Heart left ventricle (tissue), 16 donors: ENCODE results near the gene FCHSD2. TPM values are rescaled to one million over a fixed set of nuclear protein-coding genes. Genes with fewer than 3 reads are reported as not detected.

ENCODE experiments used
- ATAC-seq, 4 donors: fragments of 200-7000 bp; cut with Tn5 transposase; one replicate each; pipeline ENCODE4 v1.9.1; 2020 to 2022; ENCODE audit warnings: moderate library complexity in 4 of 4, mild to moderate bottlenecking in 3 of 4, moderate number of reproducible peaks in 1 of 4
- DNase-seq, 5 donors: peaks; one replicate each; pipeline ENCODE4 v3.0.0-alpha.2; 2020
- H3K27ac ChIP-seq, 12 donors: fragments of 200-600 bp; sonication (generic) in 4 of 12; one replicate each; pipeline versions ENCODE4 v1.5.0 to v1.8.0; 2016 to 2022; ENCODE audit warnings: mild to moderate bottlenecking in 2 of 12
- H3K27me3 ChIP-seq, 9 donors: fragments of 200-600 bp; sonication (generic) in 2 of 9; one replicate each; pipeline versions ENCODE4 v1.5.1 to v1.8.0; 2016 to 2022; ENCODE audit warnings: mild to moderate bottlenecking in 3 of 9
- H3K36me3 ChIP-seq, 9 donors: fragments of 200-600 bp; sonication (generic) in 2 of 9; one replicate each; pipeline versions ENCODE4 v1.5.0 to v1.8.0; 2018 to 2022; ENCODE audit warnings: mild to moderate bottlenecking in 2 of 9
- H3K4me1 ChIP-seq, 12 donors: fragments of 200-600 bp; sonication (generic) in 4 of 12; one replicate each; pipeline versions ENCODE4 v1.5.0 to v1.8.0; 2016 to 2022; ENCODE audit warnings: mild to moderate bottlenecking in 3 of 12
- H3K4me3 ChIP-seq, 12 donors: fragments of 200-600 bp; sonication (generic) in 4 of 12; one replicate each; pipeline versions ENCODE4 v1.5.0 to v1.8.0; 2017 to 2022; ENCODE audit warnings: mild to moderate bottlenecking in 9 of 12, moderate library complexity in 4 of 12
- H3K9me3 ChIP-seq, 12 donors: fragments of 200-600 bp; sonication (generic) in 4 of 12; one replicate each; pipeline versions ENCODE4 v1.5.0 to v1.8.0; 2016 to 2022; ENCODE audit warnings: mild to moderate bottlenecking in 1 of 12
- POLR2A ChIP-seq, 2 donors: fragments of 450-650 bp; IDR thresholded peaks; one replicate each; pipeline ENCODE4 v1.6.1; 2017; ENCODE audit warnings: antibody characterized with exemption in 2 of 2, mild to moderate bottlenecking in 2 of 2, moderate library complexity in 2 of 2
- WGBS, 4 donors: extraction: QIAGEN DNeasy Blood & Tissue Kit in 2 of 4; methylation state at CpG; one replicate each; pipeline versions ENCODE4 v1.1.5 to v1.1.7; 2013 to 2018; 5-methylcytosine and 5-hydroxymethylcytosine counted together
- intact Hi-C, 10 donors: fragments of 100-400 bp; cut with DNase I; formaldehyde crosslinking; loops; one replicate each; pipeline versions ENCODE4 v1.11.1 to v1.14.2; 2022
- polyA plus RNA-seq, 2 donors: library from polyadenylated mRNA; stranded (reverse); fragments of 200-250 nt; gene quantifications; one replicate each; pipeline ENCODE4 v1.2.3, GENCODE V29; 2013
- total RNA-seq, 9 donors: library from RNA; depleted of rRNA in 2 of 9; stranded (reverse); fragments of >200 nt in 2 of 9; fragmentation: NEBNext Ultra II Directional in 3 of 9; extraction: Animal tissue kit (Norgen Biotek cat#: 25700) in 3 of 9; gene quantifications; one replicate each; pipeline versions ENCODE4 v1.1.0 to v1.2.4, GENCODE V29; 2016 to 2023
- TF ChIP-seq, protein P1 (sequence below), 12 donors: fragments of 200-600 bp; sonication (generic) in 4 of 12; IDR thresholded peaks; one replicate each; pipeline versions ENCODE4 v1.5.0 to v1.8.0; 2018 to 2022; ENCODE audit warnings: antibody characterized with exemption in 12 of 12, mild to moderate bottlenecking in 5 of 12
- donor health status: ischemic (EF 13 %, LVEDD 7.1; RV severe dilation, severe dysfunction).
- donor health status: healthy with polysubstance abuse.
- donor health status: DM: no; HTN: yes; CAD: no.
- donor health status: DM: no; HTN: no; CAD: no.
- donor health status: ischemic (EF 25% LVEDD 6.9; RV normal size, moderate dysfunction).
- donor health status: ischemic (EF 25% LVEDD 5.7; RV mildly dilated, moderate dysfunction).
- donor health status: healthy.
- donor health status: DM: yes; HTN: yes; CAD: no.
- donor health status: ischemic (EF 35%, LVEDD 5.7; RV mildly dilated, moderate dysfunction).
- donor health status: nonischemic (EF 11% LVEDD 7.7; RV severe dilation, severe dysfunction).
- donor health status: DM: yes; HTN: yes; CAD: no.
- donor health status: PGD.
- donor health status: ischemic (EF 29% LVEDD 5.4; RV normal size, mild dysfunction).
- donor health status: nonischemic (EF 23%, LVEDD 6.1; RV moderate dilation, normal function).

Gene FCHSD2
- total and polyA plus RNA-seq, 11 donors: 9.9 to 61.1 (median 39.0) TPM

DNA sequence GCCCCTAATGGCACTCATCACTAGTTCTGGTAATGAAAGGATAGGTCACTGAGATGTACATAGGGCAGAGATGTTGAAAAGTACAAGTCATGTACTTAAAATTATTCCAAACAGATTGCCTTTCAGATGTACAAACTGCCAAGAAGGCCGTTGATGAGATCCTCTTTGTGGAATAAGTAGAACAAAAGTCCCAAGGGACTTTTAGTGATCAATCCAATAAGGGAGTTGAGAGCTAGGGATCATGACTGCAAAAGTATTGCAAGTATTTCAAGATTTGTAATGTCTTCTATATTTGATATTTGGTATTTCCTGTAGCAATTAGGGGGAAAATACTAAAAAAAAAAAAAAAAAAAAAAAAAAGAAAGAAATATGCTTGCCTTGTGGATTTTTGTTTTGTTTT lies 245.7 kb downstream of the FCHSD2 start:
- H3K9me3 ChIP-seq: no peaks in the 10 kb centered on the region
- intact Hi-C loops: no loop called here
- TF ChIP-seq, protein P1, sequence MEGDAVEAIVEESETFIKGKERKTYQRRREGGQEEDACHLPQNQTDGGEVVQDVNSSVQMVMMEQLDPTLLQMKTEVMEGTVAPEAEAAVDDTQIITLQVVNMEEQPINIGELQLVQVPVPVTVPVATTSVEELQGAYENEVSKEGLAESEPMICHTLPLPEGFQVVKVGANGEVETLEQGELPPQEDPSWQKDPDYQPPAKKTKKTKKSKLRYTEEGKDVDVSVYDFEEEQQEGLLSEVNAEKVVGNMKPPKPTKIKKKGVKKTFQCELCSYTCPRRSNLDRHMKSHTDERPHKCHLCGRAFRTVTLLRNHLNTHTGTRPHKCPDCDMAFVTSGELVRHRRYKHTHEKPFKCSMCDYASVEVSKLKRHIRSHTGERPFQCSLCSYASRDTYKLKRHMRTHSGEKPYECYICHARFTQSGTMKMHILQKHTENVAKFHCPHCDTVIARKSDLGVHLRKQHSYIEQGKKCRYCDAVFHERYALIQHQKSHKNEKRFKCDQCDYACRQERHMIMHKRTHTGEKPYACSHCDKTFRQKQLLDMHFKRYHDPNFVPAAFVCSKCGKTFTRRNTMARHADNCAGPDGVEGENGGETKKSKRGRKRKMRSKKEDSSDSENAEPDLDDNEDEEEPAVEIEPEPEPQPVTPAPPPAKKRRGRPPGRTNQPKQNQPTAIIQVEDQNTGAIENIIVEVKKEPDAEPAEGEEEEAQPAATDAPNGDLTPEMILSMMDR (IDR thresholded peaks at IDR 0.05): no peak
- TF ChIP-seq POLR2A (IDR thresholded peaks at IDR 0.05): no peak
- DNase-seq (no peak), ATAC-seq (no peak)
- H3K27ac ChIP-seq: no peak overlapping the region
- H3K36me3 ChIP-seq: peaks cover 0 to 48% (median 28%) of the 10 kb centered on the region in 9 donors
- WGBS, 4 donors: 62 to 73% (median 68%) methylated on average over 1 of the region's 1 CpG
- no peaks in the 10 kb centered on the region for H3K27me3 ChIP-seq
- no peak overlapping the region for H3K4me3 ChIP-seq
- no peaks in the 10 kb centered on the region for H3K4me1 ChIP-seq

DNA sequence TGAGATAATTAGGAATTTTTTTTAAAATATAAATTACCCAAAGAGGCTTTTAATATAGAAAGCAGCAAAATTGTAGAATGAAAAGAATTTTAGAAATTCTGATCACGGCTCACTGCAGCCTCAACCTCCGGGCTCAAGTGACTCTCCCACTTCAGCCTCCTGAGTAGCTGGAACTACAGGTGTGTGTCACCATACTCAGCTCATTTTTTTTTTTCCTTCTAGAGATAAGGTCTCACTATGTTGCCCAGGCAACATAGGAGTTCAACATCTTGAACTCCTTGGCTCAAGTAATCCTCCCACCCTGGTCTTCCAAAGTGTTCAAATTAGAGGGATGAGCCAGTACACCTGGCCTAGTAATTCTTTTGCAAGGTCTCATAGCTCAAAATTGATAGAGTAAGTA lies 251.2 kb downstream of the FCHSD2 start:
- 93 to 100% (median 97%) methylated on average over 2 of the region's 2 CpGs for WGBS, 4 donors
- DNase-seq: no peak

DNA sequence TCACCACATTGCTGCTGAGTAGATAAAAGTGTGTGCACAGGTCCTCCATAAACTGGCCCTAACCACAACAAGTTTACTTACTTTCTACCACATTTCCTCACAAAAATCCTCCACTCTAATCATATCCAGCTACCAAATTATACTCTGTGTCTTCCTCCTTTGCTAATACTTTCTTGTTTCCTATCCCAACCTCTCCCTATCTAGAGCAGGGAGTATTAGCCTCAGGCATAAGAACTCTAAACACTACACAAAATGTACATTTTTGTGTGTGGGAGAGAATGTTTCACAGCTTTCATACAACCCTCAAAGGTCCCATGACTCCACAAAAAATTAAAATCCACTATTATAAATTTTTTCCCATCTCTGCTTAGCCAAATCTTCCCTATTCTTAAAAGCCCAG lies 255.5 kb downstream of the FCHSD2 start:
- no peak overlapping the region for H3K27ac ChIP-seq
- no peaks in the 10 kb centered on the region for H3K4me1 ChIP-seq
- H3K4me3 ChIP-seq: no peak overlapping the region
- H3K9me3 ChIP-seq: peaks cover 0 to 2% (median 0%) of the 10 kb centered on the region in 12 donors
- TF ChIP-seq POLR2A (IDR thresholded peaks at IDR 0.05): no peak
- TF ChIP-seq, protein P1 (IDR thresholded peaks at IDR 0.05): no peak
- no peaks in the 10 kb centered on the region for H3K27me3 ChIP-seq
- intact Hi-C loops: no loop called here
- H3K36me3 ChIP-seq: peaks cover 0 to 83% (median 61%) of the 10 kb centered on the region in 9 donors
- ATAC-seq: no peak
- DNase-seq: no peak

More for the DNA sequence above, 251.2 kb downstream of the FCHSD2 start:
- intact Hi-C loops: no loop called here
- H3K4me3 ChIP-seq: no peak overlapping the region
- ATAC-seq: no peak
- H3K27me3 ChIP-seq: no peaks in the 10 kb centered on the region
- H3K27ac ChIP-seq: no peak overlapping the region
- TF ChIP-seq, protein P1 (IDR thresholded peaks at IDR 0.05): no peak
- no peak for TF ChIP-seq POLR2A (IDR thresholded peaks at IDR 0.05)
- no peaks in the 10 kb centered on the region for H3K4me1 ChIP-seq
- H3K36me3 ChIP-seq: peaks cover 0 to 65% (median 43%) of the 10 kb centered on the region in 9 donors
- no peaks in the 10 kb centered on the region for H3K9me3 ChIP-seq

DNA sequence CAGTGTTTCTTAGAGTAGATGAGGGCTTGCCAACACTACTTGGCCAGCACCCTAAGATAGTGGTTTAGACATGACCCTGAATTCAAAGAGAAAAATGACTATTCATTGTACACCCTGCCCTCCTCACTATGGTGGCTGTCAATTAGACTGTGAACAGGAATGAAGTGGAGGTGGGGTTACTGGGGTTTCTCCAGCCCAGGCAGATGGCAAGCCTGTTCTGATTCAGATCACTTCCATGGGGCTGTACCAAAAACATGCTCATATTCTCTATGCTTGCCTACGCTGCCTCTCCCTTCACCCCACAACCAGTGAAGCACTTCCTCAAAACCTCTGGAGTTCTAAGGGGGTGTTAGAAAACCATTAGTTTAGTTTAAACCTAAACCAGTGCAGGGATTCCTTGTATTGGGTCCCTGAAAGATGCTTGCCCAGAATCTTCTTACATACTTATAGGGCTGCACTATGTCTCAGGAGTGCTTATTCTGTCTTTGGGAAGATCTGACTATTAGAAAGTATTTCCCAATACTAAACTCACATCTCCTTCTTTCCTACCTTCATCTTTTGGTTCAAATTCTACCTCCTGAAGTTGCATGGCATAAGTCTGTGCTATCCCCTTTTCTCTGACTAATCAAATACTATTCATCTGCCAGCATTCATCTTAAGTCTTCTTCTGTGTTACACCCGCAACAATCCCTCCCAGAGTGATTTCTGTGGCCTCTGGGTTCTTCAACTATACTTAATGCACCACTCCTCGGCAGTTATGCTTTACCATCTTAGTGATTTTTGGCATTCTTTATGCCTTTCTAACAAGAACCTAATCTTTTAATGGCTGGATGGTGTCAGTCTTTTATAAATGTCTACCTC lies 256.1 kb downstream of the FCHSD2 start:
- ATAC-seq (peak in 1 of 4 donors; percentile 18), DNase-seq (no peak)
- WGBS, 4 donors: 92 to 97% (median 96%) methylated on average over 3 of the region's 3 CpGs
- H3K27me3 ChIP-seq: no peaks in the 10 kb centered on the region
- intact Hi-C loops: no loop called here
- H3K27ac ChIP-seq: no peak overlapping the region
- TF ChIP-seq POLR2A (IDR thresholded peaks at IDR 0.05): no peak
- TF ChIP-seq, protein P1 (IDR thresholded peaks at IDR 0.05): no peak
- H3K36me3 ChIP-seq: peaks cover 0 to 83% (median 61%) of the 10 kb centered on the region in 9 donors
- no peak overlapping the region for H3K4me3 ChIP-seq
- H3K9me3 ChIP-seq: peaks cover 0 to 3% (median 0%) of the 10 kb centered on the region in 12 donors
- no peaks in the 10 kb centered on the region for H3K4me1 ChIP-seq
